Psoas muscle (tissue), 8 donors: ENCODE results near the gene NPRL2. TPM values are rescaled to one million over a fixed set of nuclear protein-coding genes. Genes with fewer than 3 reads are reported as not detected.

ENCODE experiments used
- ATAC-seq, 4 donors: fragments of 200-7000 bp; cut with Tn5 transposase; one replicate each; pipeline ENCODE4 v1.9.1; 2020; ENCODE audit warnings: moderate library complexity in 3 of 4, mild to moderate bottlenecking in 2 of 4
- DNase-seq, 2 donors: peaks; one replicate each; pipeline ENCODE4 v3.0.0-alpha.2; 2020
- H3K27ac ChIP-seq: fragments of 200-600 bp; one replicate; pipeline ENCODE4 v1.8.0; 2022
- H3K27me3 ChIP-seq, 3 donors: fragments of 200-600 bp in 1 of 3; one replicate each; pipeline versions ENCODE4 v1.6.1 to v1.8.0; 2013 to 2022; ENCODE audit warnings: low read length in 2 of 3, mild to moderate bottlenecking in 2 of 3, moderate library complexity in 1 of 3; ENCODE audit not compliant: insufficient read depth in 3 of 3
- H3K36me3 ChIP-seq, 2 donors: fragments of 200-600 bp in 1 of 2; one replicate each; pipeline versions ENCODE4 v1.6.1 to v1.8.0; 2013 to 2022; ENCODE audit warnings: low read depth in 1 of 2, mild to moderate bottlenecking in 1 of 2, moderate library complexity in 1 of 2; ENCODE audit not compliant: insufficient read depth in 1 of 2
- H3K4me1 ChIP-seq: fragments of 200-600 bp; one replicate; pipeline ENCODE4 v1.8.0; 2022
- H3K4me3 ChIP-seq: fragments of 200-600 bp; one replicate; pipeline ENCODE4 v1.8.0; 2022; ENCODE audit warnings: mild to moderate bottlenecking
- H3K9me3 ChIP-seq: fragments of 200-600 bp; one replicate; pipeline ENCODE4 v1.8.0; 2022
- WGBS, 3 donors: extraction: QIAGEN DNeasy Blood & Tissue Kit; methylation state at CpG; one replicate each; pipeline versions ENCODE4 v1.1.6 to v1.1.7; 2013; 5-methylcytosine and 5-hydroxymethylcytosine counted together
- intact Hi-C, 2 donors: fragments of 100-400 bp; cut with DNase I; formaldehyde crosslinking; loops; one replicate each; pipeline versions ENCODE4 v1.11.0 to v1.14.2; 2022
- polyA plus RNA-seq, 3 donors: library from polyadenylated mRNA; stranded (reverse); fragments of 200-250 nt; gene quantifications; one replicate each; pipeline ENCODE4 v1.2.3, GENCODE V29; 2013
- total RNA-seq, 4 donors: library from RNA; stranded (reverse); fragmentation: NEBNext Ultra II Directional in 2 of 4; extraction: Animal tissue kit (Norgen Biotek cat#: 25700) in 2 of 4; gene quantifications; one replicate each; pipeline versions ENCODE4 v1.2.1 to v1.2.4, GENCODE V29; 2021 to 2023
- TF ChIP-seq, protein P1 (sequence below): fragments of 200-600 bp; IDR thresholded peaks from one replicate; pipeline ENCODE4 v1.8.0; 2022; ENCODE audit warnings: antibody characterized with exemption
- donor health status: healthy with polysubstance abuse.
- donor health status: DM: no; HTN: no; CAD: no; lungs with moderate emphysema.
- donor health status: Bipolar disorder and iron deficiency.
- donor health status: healthy.
- donor health status: DM: yes; HTN: yes; CAD: no.
- donor health status: DM: no; HTN: no; CAD: no.
- donor health status: DM: no; HTN: no; CAD: no.
- donor health status: DM: yes; HTN: yes; CAD: no.

The NPRL2 gene
- total and polyA plus RNA-seq, 7 donors: 16.1 to 36.6 (median 21.6) TPM

DNA sequence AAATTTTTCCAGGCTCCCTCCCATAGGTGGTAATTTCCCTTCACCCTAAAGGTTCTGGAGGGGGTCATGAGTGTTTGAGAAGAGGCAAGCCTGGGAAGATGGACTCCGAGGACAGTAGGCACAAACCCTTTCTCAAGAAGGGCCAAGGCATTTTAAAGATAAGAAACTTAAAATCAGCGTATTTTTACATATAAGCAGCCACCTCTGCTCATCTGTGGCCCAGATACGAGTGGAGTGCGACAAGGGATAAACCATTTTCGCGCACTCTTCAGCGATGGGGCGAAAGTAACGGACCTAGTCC is 10.5 kb downstream of the NPRL2 start:
- ATAC-seq: no peak
- DNase-seq: no peak
- Histone ChIP-seq H3K9me3 (no peaks in the 10 kb centered on the region), H3K27ac (peak overlapping the region; percentile 95), H3K27me3 (no peaks in the 10 kb centered on the region), H3K36me3 (no peaks in the 10 kb centered on the region), H3K4me3 (peak overlapping the region; percentile 93), H3K4me1 (peaks cover 33% of the 10 kb centered on the region)
- intact Hi-C loops: no loop called here
- WGBS, 3 donors: 42 to 66% (median 59%) methylated on average over 8 to 9 of the region's 9 CpGs
- TF ChIP-seq, protein P1, sequence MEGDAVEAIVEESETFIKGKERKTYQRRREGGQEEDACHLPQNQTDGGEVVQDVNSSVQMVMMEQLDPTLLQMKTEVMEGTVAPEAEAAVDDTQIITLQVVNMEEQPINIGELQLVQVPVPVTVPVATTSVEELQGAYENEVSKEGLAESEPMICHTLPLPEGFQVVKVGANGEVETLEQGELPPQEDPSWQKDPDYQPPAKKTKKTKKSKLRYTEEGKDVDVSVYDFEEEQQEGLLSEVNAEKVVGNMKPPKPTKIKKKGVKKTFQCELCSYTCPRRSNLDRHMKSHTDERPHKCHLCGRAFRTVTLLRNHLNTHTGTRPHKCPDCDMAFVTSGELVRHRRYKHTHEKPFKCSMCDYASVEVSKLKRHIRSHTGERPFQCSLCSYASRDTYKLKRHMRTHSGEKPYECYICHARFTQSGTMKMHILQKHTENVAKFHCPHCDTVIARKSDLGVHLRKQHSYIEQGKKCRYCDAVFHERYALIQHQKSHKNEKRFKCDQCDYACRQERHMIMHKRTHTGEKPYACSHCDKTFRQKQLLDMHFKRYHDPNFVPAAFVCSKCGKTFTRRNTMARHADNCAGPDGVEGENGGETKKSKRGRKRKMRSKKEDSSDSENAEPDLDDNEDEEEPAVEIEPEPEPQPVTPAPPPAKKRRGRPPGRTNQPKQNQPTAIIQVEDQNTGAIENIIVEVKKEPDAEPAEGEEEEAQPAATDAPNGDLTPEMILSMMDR: no peak

DNA sequence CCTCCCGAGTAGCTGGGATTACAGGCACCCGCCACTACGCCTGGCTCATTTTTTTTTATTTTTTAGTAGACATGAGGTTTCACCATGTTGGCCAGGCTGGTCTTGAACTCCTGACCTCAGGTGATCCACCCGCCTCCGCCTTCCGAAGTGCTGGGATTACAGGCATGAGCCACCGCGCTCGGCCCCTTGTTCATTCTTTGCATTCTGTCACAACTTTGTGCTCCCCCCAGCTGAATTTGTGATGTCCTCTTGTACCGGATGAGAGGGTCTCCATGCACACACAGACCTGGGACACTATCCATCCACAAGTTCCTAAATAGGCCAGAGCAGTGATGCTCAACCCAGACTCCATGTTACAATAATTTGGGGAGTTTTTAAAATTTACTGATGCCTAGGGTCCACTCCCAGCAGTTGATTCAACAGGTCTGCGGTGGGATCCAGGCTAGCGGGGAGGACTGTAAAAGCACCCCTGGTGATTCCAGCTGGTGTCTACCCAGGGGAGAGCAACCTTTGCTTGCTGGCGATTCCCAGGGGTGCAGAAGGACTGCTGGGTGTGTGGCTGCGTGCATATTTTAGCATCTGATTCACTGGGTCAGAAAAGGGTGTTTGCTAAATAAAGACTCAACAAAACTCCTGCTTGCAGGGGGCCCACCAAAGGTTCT is 11.0 kb downstream of the NPRL2 start:
- WGBS, 3 donors: 87 to 92% (median 89%) methylated on average over 14 of the region's 14 CpGs
- Histone ChIP-seq H3K4me3 (peak overlapping the region; percentile 93), H3K36me3 (no peaks in the 10 kb centered on the region), H3K27me3 (no peaks in the 10 kb centered on the region), H3K27ac (peak overlapping the region; percentile 95), H3K9me3 (no peaks in the 10 kb centered on the region), H3K4me1 (peaks cover 37% of the 10 kb centered on the region)
- ATAC-seq (no peak), DNase-seq (no peak)
- TF ChIP-seq, protein P1: no peak
- intact Hi-C loops: no loop called here

DNA sequence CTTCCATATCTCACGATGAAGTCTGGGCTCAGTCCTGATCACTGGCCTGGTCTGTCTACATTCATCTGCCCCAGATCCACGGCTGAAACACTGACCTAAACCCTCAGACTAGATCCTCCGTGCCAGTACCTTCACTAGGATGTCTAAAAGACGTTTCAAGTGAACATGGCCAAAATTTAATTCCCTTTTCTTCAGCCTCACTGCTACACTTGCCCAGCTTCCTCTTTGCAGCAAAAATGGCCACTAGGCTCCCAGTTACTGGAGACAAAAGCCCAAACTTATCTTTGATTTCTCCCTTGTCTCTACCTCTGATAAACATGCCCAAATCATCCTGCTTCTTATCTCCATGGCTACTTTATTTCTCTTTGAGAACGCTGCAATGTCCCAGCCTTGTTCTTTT is 11.6 kb downstream of the NPRL2 start:
- Histone ChIP-seq H3K9me3 (no peaks in the 10 kb centered on the region), H3K36me3 (no peaks in the 10 kb centered on the region), H3K4me3 (peak overlapping the region; percentile 93), H3K4me1 (peaks cover 43% of the 10 kb centered on the region), H3K27me3 (no peaks in the 10 kb centered on the region), H3K27ac (peak overlapping the region; percentile 95)
- TF ChIP-seq, protein P1: no peak
- DNase-seq: no peak
- ATAC-seq: no peak
- WGBS, 3 donors: 71 to 80% (median 74%) methylated on average over 5 of the region's 5 CpGs
- intact Hi-C loops: no loop called here

DNA sequence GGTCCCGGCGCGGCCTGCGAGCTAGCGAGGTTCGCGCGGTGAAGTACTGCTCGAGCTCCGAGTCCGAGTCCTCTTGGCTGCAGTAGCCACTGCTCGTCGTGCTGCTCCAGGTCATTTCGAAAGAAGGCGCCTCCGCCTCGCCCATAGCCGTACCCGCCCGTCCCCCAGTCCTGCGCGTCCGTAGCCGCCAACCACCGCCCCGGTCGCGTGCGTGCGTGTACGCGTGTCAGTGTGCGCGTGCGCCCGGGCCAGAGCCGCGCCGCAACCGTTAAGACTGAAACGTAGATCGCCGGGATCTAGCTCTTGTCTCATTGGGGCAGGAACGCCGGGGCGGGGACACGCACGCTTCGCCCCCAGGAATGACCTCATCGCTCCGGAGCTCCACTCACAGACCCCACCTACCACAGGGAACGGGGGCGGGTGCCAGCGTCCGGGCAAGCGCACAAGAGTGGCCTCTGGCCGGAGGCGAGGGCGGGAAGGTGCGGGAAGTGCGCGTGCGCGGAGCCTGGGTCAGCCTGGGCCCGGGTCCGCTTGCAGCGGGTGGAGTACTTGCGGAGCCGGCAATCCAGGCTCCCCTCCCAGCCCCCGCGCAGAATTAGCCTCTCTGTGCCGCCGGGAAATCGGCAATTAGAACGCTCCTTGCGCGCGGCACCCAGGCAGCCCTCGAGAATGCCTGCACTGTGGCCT is 13.3 kb downstream of the NPRL2 start:
- intact Hi-C loops: no loop called here
- H3K9me3 ChIP-seq: no peaks in the 10 kb centered on the region

More for the DNA sequence above, 13.3 kb downstream of the NPRL2 start:
- Histone ChIP-seq H3K27ac (peak overlapping the region; percentile 95), H3K27me3 (no peaks in the 10 kb centered on the region), H3K4me1 (peaks cover 50% of the 10 kb centered on the region), H3K4me3 (peak overlapping the region; percentile 93), H3K36me3 (peaks cover 0 to 6% of the 10 kb centered on the region in 2 donors)
- TF ChIP-seq, protein P1: no peak
- DNase-seq (peak; percentile 100), ATAC-seq (peak; percentile 88 to 93 (median 90))
- 0% methylated on average over 72 to 79 of the region's 79 CpGs for WGBS, 3 donors
